GM23338 (cell line): ENCODE measurements around the gene DIDO1. TPM values are rescaled to one million over a fixed set of nuclear protein-coding genes. Genes with fewer than 3 reads are reported as not detected.

Experiments
- ATAC-seq: fragments of 200-7000 bp; cut with Tn5 transposase; 3 replicates; pipeline ENCODE4 v1.9.1; 2020
- DNase-seq: peaks from one replicate; pipeline ENCODE4 v3.0.0-alpha.2; 2015; ENCODE audit warnings: low spot score
- H2AFZ ChIP-seq: fragments of 200-600 bp; sonication (generic); 2 replicates; pipeline ENCODE4 v1.8.0; 2016; ENCODE audit warnings: antibody characterized with exemption, mild to moderate bottlenecking, moderate library complexity
- H3F3A ChIP-seq: fragments of 200-600 bp; sonication (generic); replicated peaks from 2 replicates; pipeline ENCODE4 v1.8.0; 2017; ENCODE audit warnings: antibody characterized with exemption, mixed run types, low read depth
- H3K27ac ChIP-seq: fragments of 200-600 bp; sonication (generic); 2 replicates; pipeline ENCODE4 v1.6.1; 2016; ENCODE audit warnings: low read depth
- H3K27me3 ChIP-seq: fragments of 200-600 bp; sonication (generic); 2 replicates; pipeline ENCODE4 v1.8.0; 2016; ENCODE audit warnings: mild to moderate bottlenecking, mixed run types, moderate library complexity; ENCODE audit not compliant: insufficient read depth
- H3K36me3 ChIP-seq: fragments of 200-600 bp; sonication (generic); 2 replicates; pipeline ENCODE4 v1.8.0; 2016; ENCODE audit warnings: mild to moderate bottlenecking; ENCODE audit not compliant: insufficient read depth
- H3K4me1 ChIP-seq: fragments of 200-600 bp; sonication (generic); 2 replicates; pipeline ENCODE4 v1.8.0; 2016; ENCODE audit warnings: mild to moderate bottlenecking, moderate library complexity; ENCODE audit not compliant: insufficient read depth
- H3K4me2 ChIP-seq: fragments of 200-600 bp; sonication (generic); 2 replicates; pipeline ENCODE4 v1.7.1; 2017; ENCODE audit warnings: mixed run types
- H3K4me3 ChIP-seq: fragments of 200-600 bp; sonication (generic); 2 replicates; pipeline ENCODE4 v1.6.1; 2016; ENCODE audit warnings: mixed run types
- H3K79me2 ChIP-seq: fragments of 200-600 bp; sonication (generic); replicated peaks from 2 replicates; pipeline ENCODE4 v1.8.0; 2017; ENCODE audit warnings: mild to moderate bottlenecking; ENCODE audit not compliant: insufficient read depth
- H3K9me2 ChIP-seq: fragments of 200-600 bp; sonication (generic); 2 replicates; pipeline ENCODE4 v1.8.0; 2017; ENCODE audit not compliant: insufficient read depth
- H4K20me1 ChIP-seq: fragments of 200-600 bp; sonication (generic); replicated peaks from 2 replicates; pipeline ENCODE4 v1.8.0; 2017; ENCODE audit warnings: mild to moderate bottlenecking; ENCODE audit not compliant: insufficient read depth
- H3K27ac Mint-ChIP-seq: 2 replicates; pipeline ENCODE4 v1.8.0; 2020; ENCODE audit warnings: inconsistent platforms, mild to moderate bottlenecking, moderate library complexity, mixed read lengths
- H3K27me3 Mint-ChIP-seq: 3 replicates; pipeline ENCODE4 v1.8.0; 2022; ENCODE audit warnings: low read depth, mild to moderate bottlenecking, moderate library complexity, mixed read lengths, inconsistent platforms; ENCODE audit not compliant: insufficient read depth, poor library complexity
- H3K36me3 Mint-ChIP-seq: 3 replicates; pipeline ENCODE4 v1.8.0; 2021; ENCODE audit warnings: low read depth, mild to moderate bottlenecking, inconsistent platforms, moderate library complexity, mixed read lengths
- H3K4me1 Mint-ChIP-seq: 3 replicates; pipeline ENCODE4 v1.8.0; 2020; ENCODE audit warnings: mild to moderate bottlenecking, inconsistent platforms, mixed read lengths
- H3K4me3 Mint-ChIP-seq: 3 replicates; pipeline ENCODE4 v1.8.0; 2021; ENCODE audit warnings: moderate library complexity, mild to moderate bottlenecking, inconsistent platforms, mixed read lengths
- H3K9me3 Mint-ChIP-seq: 3 replicates; pipeline ENCODE4 v1.8.0; 2020; ENCODE audit warnings: moderate library complexity, mild to moderate bottlenecking, inconsistent platforms, mixed read lengths
- CTCF ChIP-seq, 2 experiments: fragments of 200-600 bp in 1 of 2; sonication (generic) in 1 of 2; conservative IDR thresholded peaks; 2 replicates each; pipeline versions ENCODE4 v1.5.1 to v1.6.1; 2016 to 2017; ENCODE audit warnings: antibody characterized with exemption in 2 of 2, low read depth in 2 of 2, mild to moderate bottlenecking in 2 of 2, moderate library complexity in 1 of 2
- ETS1 ChIP-seq: IDR thresholded peaks from 2 replicates; pipeline ENCODE4 v1.6.1; 2016; ENCODE audit warnings: antibody characterized with exemption
- POLR2AphosphoS5 ChIP-seq: IDR thresholded peaks from 2 replicates; pipeline ENCODE4 v1.6.1; 2016; ENCODE audit warnings: antibody characterized with exemption, low read depth
- REST ChIP-seq: IDR thresholded peaks from one replicate; pipeline ENCODE4 v1.6.1; 2018; ENCODE audit warnings: antibody characterized with exemption; ENCODE audit not compliant: unreplicated experiment
- STAT1 ChIP-seq: IDR thresholded peaks from one replicate; pipeline ENCODE4 v1.6.1; 2016; ENCODE audit warnings: antibody characterized with exemption; ENCODE audit not compliant: unreplicated experiment
- ZNF462 ChIP-seq: fragments of 250-450 bp; sonication (Bioruptor Pico); IDR thresholded peaks from 2 replicates; pipeline ENCODE4 v1.5.0; 2020; ENCODE audit warnings: mild to moderate bottlenecking, moderate library complexity
- polyA plus RNA-seq: library from polyadenylated mRNA; unstranded; fragments of >200 nt; fragmentation: Nextera tagmentation; extraction: Ambion mirVana; gene quantifications from 2 replicates; pipeline ENCODE4 v1.2.1, GENCODE V29; 2016
- total RNA-seq: library from RNA; depleted of rRNA; stranded (reverse); fragments of >200 nt; shearing (Covaris generic); gene quantifications from 2 replicates; pipeline ENCODE4 v1.2.3, GENCODE V29; 2014

Gene DIDO1
- total and polyA plus RNA-seq, 2 experiments from 2014 or later: 72.4 to 162 TPM

GRCh38 chr20:62843656-62844055 is 82.6 kb downstream of the DIDO1 start:
- Histone ChIP-seq H3K9me2 (no peaks in the 10 kb centered on the region), H3K4me1 (0 out of 2 replicates have a peak, but pooled peaks cover 4% of the 10 kb centered on the region), H3K4me2 (no peak overlapping the region), H3K36me3 (peaks cover 4% of the 10 kb centered on the region; the same call in 1 of the 2 replicates), H3K27me3 (no peaks in the 10 kb centered on the region), H4K20me1 (no peaks in the 10 kb centered on the region; the same call in 1 of the 2 replicates), H3K27ac (no peak overlapping the region), H2AFZ (no peak overlapping the region), H3K79me2 (0 out of 2 replicates have a peak, but pooled peaks cover 4% of the 10 kb centered on the region), H3K4me3 (no peak overlapping the region), H3F3A (0 out of 2 replicates have a peak, but pooled peaks cover 10% of the 10 kb centered on the region)
- no peak for TF ChIP-seq CTCF (conservative IDR thresholded peaks at IDR 0.05; ENCODE audit: low read depth in 2 of 2)
- no peak for TF ChIP-seq STAT1
- no peak for TF ChIP-seq POLR2AphosphoS5
- no peak for TF ChIP-seq REST
- TF ChIP-seq ETS1: no peak
- TF ChIP-seq ZNF462: no peak
- ATAC-seq: no peak
- Mint-ChIP-seq H3K4me1 (peaks cover 13% of the 10 kb centered on the region), H3K27me3 (peaks cover 16% of the 10 kb centered on the region), H3K4me3 (no peak overlapping the region), H3K27ac (no peak overlapping the region), H3K36me3 (peaks cover 38% of the 10 kb centered on the region), H3K9me3 (no peaks in the 10 kb centered on the region; the same call in 2 of the 3 replicates)
- no peak for DNase-seq
